GM23338 (cell line): ENCODE data around the gene LIFR. TPM values are rescaled to one million over a fixed set of nuclear protein-coding genes. Genes with fewer than 3 reads are reported as not detected.

Source experiments
- NANOG ChIP-seq: IDR thresholded peaks from 2 replicates; pipeline ENCODE4 v1.6.1; 2016; ENCODE audit warnings: antibody characterized with exemption, borderline replicate concordance
- POLR2AphosphoS5 ChIP-seq: IDR thresholded peaks from 2 replicates; pipeline ENCODE4 v1.6.1; 2016; ENCODE audit warnings: antibody characterized with exemption, low read depth
- STAT1 ChIP-seq: IDR thresholded peaks from one replicate; pipeline ENCODE4 v1.6.1; 2016; ENCODE audit warnings: antibody characterized with exemption; ENCODE audit not compliant: unreplicated experiment
- ZNF331 ChIP-seq: fragments of 250-450 bp; sonication (Bioruptor Pico); IDR thresholded peaks from 2 replicates; pipeline ENCODE4 v1.5.0; 2020; ENCODE audit warnings: low read depth, mild to moderate bottlenecking, moderate library complexity
- ZNF462 ChIP-seq: fragments of 250-450 bp; sonication (Bioruptor Pico); IDR thresholded peaks from 2 replicates; pipeline ENCODE4 v1.5.0; 2020; ENCODE audit warnings: mild to moderate bottlenecking, moderate library complexity
- polyA plus RNA-seq: library from polyadenylated mRNA; unstranded; fragments of >200 nt; fragmentation: Nextera tagmentation; extraction: Ambion mirVana; gene quantifications from 2 replicates; pipeline ENCODE4 v1.2.1, GENCODE V29; 2016
- total RNA-seq: library from RNA; depleted of rRNA; stranded (reverse); fragments of >200 nt; shearing (Covaris generic); gene quantifications from 2 replicates; pipeline ENCODE4 v1.2.3, GENCODE V29; 2014
- TF ChIP-seq, protein P1 (sequence below): IDR thresholded peaks from one replicate; pipeline ENCODE4 v1.6.1; 2018; ENCODE audit warnings: antibody characterized with exemption; ENCODE audit not compliant: unreplicated experiment

The LIFR gene
- total and polyA plus RNA-seq, 2 experiments from 2014 or later: 11.0 to 25.2 TPM

DNA sequence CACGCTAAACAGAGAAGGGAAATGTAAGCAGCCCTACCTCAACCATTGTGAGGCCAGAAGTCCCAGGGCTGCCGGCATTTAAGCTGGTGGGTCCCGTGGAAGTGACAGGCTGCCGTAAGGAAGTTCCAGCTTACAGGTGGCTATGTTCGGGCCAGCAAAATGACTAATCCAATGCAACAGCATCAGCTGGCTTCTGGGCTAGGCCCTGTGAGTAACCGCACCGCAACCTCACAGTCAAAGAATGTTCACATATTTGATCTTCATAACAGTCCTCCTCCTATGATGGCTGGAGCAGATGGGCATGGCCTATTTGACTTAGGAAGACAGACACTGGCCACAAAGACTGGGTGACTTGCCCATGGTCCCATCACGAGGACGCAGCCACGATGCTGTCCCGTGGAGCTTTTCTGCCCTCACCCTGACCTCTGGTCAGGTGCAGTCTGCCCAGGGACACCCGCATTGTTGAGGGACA is 88.2 kb downstream of the LIFR start (continued):
- no peak for TF ChIP-seq ZNF462 (CRISPR knock-in tag)
- TF ChIP-seq NANOG: no peak
- TF ChIP-seq ZNF331 (CRISPR knock-in tag): no peak
- TF ChIP-seq STAT1: no peak
- TF ChIP-seq, protein P1, sequence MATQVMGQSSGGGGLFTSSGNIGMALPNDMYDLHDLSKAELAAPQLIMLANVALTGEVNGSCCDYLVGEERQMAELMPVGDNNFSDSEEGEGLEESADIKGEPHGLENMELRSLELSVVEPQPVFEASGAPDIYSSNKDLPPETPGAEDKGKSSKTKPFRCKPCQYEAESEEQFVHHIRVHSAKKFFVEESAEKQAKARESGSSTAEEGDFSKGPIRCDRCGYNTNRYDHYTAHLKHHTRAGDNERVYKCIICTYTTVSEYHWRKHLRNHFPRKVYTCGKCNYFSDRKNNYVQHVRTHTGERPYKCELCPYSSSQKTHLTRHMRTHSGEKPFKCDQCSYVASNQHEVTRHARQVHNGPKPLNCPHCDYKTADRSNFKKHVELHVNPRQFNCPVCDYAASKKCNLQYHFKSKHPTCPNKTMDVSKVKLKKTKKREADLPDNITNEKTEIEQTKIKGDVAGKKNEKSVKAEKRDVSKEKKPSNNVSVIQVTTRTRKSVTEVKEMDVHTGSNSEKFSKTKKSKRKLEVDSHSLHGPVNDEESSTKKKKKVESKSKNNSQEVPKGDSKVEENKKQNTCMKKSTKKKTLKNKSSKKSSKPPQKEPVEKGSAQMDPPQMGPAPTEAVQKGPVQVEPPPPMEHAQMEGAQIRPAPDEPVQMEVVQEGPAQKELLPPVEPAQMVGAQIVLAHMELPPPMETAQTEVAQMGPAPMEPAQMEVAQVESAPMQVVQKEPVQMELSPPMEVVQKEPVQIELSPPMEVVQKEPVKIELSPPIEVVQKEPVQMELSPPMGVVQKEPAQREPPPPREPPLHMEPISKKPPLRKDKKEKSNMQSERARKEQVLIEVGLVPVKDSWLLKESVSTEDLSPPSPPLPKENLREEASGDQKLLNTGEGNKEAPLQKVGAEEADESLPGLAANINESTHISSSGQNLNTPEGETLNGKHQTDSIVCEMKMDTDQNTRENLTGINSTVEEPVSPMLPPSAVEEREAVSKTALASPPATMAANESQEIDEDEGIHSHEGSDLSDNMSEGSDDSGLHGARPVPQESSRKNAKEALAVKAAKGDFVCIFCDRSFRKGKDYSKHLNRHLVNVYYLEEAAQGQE: no peak
- TF ChIP-seq POLR2AphosphoS5: no peak
